Right lung (tissue), 5 donors: Measurements from ENCODE around the gene WNT3A. TPM values are rescaled to one million over a fixed set of nuclear protein-coding genes. Genes with fewer than 3 reads are reported as not detected.
"Not testable (repeated sequence)": the region's sequence is repeated elsewhere in the genome, so short reads cannot be mapped to it uniquely, and the experiment has no call there.

ENCODE experiments used
- DNase-seq, 2 donors: peaks; one replicate each; pipeline ENCODE4 v3.0.0-alpha.2; 2013
- polyA plus RNA-seq, 5 donors: library from polyadenylated mRNA; unstranded; fragments of 120-200 nt; gene quantifications; one replicate each; pipeline versions ENCODE4 v1.2.1 to v1.2.3, GENCODE V29; 2013; ENCODE audit warnings: inconsistent platforms in 1 of 5, low replicate concordance in 1 of 5; ENCODE audit not compliant: insufficient read length in 5 of 5, insufficient read depth in 1 of 5

WNT3A gene
- polyA plus RNA-seq, 5 donors, result 0.05 to 0.06 TPM; not detected in 3

DNA sequence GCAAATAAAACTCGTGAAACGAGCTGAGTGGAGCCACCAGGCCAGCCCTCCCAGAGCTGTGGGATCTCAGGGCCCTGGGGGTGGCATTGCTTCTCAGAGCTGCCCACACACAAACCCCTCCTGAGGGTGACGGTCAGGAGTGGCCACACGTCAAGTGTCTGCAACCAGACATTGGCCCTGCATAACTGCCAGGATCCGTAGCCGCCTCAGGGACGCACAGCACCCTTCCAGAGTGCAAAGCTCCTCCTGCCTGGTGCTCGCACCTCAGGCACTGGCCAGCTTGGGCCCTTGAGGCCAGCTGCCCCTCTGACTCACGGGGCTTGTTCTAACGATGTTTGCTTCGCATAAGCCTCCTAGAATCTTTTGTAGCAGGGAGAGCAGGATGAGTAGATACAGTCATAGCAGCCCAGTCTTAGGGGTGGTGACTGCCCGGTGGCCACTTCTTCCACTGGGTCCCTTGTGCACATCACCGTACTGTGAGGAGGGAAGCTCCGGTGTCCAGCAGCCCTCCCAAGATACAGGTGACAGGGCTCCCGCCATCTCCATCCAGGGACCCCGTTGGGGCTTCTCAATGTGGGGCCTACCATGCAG is 5.0 kb downstream of the WNT3A start:
- no peak for DNase-seq

DNA sequence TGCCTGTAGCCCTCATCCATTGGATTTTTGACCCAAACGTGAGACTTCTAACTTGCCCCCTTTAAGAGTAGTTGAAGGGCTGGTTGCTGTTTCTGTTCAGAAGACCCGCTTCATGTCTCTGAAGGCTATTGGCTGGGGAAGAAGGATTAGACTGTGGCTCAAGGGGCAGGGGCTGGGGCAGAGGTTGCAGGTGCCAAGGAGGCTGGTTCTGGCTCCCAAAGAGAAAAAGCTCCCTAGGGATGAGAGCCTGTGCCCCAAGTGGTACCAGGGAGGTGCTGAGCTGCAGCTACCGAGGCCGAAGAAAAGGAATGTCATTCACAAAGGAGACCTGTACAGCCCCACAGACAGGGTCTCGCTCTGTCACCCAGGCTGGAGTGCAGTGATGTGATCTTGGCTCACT is 5.8 kb downstream of the WNT3A start:
- no peak for DNase-seq

DNA sequence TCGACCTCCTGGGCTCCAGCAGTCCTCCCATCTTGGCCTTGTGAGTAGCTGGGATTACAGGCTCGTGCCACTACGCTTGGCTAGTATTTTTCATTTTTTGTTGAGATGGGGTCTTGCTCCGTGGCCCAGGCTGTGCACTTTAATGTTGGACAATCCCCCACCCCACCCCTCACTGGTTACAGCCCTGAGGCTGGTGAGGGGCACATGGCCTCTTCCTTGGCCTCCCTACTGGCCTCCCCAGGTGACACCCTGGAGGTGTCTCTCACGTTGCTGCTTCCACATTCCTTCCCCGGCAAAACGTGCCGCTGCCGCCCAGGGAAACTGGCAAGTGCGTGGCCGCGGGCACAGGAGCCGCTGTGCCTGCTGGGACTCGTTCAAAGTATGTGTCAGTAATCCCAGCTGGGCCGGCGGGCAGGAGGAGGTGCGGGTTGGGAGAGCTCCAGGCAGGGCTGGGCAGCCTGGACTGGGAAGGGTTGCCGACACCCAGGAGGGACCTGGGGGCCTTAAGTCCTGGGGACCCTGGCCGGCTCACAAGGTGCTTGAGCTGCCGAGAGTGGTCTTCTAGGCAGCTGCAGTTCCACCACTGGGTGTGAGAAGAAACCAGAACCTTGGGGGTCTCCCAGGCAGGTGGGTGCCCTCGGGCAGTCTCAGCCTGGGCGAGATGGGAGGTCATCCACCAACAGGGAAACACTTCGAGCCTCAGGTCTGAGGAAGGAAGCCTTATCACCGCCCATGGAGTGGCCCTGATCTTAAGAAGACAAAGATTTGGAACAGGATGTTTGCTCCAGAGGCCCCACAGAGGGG is 6.5 kb downstream of the WNT3A start:
- DNase-seq, result no peak

DNA sequence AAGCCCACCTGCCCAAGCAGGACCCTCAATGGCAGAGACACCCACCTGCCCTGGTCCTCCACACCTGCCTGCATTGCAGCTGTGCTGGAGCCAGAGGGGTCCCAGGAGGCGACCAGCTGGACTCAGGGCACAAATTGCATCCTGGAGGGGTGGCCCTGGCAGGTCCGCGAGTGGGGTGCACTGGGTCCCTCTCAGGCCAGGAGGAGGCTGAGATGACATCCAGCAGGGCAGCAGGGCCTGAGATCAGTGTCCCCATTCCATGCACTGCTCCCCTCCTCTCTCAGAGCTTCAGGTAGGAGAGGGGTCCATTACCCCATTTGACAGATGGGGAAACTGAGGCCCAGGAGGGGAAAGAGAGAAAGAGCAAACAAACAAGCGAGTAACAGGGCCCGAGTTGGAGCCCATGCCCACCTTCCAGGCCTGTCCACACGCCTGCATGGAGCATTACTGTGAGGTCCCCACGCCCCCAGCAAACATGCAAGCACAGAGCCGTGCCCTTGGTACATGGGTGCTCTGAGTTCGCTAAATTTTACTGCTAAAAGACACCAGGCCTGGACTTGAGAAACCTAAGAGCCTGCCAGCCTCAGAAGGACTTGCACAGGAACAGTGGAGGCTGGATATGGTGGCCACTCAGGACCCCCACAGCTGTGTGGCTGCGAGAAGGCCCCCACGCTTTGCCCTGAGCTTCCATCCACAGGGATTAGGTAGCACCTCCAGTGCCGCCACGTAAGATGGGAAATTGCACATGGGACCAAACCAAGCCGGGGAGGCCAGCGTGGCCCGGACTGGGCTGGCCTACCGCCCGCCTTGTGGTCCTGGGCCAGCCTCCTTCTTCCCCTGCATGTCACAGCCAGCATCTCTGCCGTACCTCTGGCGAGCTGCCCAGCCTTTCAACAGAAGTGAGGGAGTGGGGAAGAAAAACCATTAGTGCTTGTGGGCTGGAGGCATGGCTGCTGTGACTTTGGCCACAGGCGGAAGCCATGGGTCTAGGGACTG is 7.4 kb downstream of the WNT3A start:
- DNase-seq, result no peak

DNA sequence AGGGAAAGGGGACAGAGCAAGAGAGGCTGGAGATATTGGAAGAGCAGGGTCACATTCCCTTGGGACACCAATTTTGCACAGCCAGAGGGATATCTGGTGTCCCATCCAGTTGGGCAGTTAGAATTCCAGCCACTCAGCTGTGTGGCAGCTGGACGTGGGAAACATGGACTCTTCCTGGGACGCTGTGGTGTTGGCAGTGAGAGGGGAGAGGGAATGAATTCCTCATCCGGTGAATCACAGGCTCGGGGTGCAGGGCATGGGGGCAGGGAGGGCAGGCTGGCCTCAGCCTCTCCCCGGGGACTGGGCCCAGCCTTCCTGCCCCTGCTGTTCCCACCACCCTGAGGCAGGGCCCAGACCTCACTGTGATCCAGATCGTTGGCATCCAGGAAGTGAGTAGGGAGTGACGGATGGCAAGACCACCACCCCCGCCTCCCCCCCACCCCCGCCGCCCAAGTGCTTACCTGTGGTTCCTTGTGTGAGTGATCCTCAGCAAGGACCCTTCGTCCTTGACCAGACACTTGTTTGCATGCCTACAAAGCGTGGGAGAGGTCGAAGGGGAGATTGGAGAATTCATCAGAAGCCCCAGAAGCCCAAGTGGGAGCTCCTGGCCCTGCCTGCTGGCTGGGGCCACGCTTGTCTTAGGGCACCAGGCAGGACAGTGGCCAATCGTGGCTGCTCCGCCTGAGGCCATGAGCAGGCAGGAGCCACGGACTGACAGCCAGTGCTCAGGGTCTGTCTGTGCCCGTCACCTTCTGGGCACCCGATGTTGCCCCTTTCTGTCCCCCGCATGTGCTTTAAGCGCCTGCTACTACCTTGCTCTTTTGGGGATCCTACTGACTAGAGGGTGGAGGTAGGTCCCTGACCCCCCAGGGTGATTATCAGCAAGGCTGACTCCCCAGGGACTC is 8.7 kb downstream of the WNT3A start:
- no peak for DNase-seq

DNA sequence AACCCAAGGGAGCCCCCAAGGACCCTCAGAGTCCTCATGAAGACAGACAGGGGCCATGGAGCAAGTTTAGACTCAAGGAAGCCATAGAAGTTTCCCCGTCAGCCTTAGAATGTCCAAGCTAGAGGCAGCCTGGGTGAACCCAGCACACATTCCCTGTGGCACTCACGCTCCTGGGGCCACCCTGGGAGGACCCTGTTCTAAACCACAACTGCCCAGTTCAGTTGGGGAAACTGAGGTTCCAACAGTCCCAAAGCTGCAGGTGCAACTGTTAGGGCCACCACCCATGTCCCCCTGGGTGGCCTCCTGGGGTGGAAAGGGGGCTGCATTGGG is 9.3 kb downstream of the WNT3A start:
- no peak for DNase-seq

DNA sequence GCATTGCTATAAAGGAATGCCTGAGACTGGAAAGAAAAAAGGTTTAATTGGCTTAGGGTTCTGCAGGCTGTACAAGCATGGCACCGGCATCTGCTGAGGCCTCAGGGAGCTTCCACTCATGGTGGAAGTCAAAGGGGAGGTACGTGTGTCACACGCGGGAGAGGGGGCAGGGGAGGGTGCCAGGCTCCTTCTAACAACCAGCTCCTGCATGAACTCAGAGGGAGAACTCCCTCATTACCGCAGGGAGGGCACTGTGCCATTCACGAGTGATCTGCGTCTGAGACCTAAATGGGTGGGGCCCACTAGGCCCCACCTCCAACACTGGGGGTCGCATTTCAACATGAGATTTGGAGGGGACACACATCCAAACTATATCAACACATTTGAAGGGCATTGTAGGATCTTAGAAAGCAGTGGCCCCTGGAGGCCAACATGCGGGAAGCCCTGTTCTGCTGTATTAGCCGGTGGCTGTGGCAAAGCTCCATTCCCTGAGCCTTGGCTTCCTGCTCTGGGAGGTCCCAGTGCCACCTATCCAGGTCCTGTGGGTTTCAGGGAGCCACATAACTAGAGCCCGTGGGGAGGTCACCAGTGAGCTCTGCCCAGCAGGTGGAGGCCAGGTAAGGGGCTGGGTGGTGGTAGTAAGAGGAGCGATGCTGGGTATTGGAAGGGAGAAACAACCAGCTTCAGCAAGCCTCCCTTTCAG is 10.0 kb downstream of the WNT3A start:
- no peak for DNase-seq

DNA sequence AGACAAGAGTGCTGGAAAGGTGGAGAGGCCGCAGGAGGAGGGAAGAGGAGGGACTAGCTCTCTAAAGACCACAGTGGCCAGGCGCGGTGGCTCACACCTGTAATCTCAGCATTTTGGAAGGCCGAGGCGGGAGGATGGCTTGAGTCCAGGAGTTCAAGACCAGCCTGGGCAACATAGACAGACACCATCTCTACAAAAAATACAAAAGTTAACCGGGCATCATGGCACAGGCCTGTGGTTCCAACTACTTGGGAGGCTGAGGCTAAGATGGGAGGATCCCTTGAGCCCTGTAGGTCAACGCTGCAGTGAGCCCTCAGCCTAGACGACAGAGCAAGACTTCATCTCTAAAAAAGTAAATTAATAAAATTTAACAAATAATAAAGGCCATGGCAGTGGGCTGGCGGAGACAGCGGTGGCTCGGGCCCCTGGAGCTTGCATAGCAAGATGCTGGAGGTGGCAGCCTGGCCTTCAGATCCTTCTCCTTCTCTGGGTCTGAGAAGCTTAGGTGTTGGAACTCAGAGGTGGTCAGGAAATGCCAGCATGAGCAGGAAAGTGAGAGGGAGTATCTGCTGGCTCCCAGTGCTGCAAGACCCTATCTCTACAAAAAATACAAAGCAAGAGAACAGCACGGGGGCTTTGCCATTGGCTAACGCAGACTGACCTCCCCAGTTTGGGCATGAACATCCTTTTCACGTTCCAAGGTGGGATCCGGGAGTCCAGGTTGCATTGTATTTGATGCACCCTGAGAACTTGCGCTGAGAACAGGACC is 10.7 kb downstream of the WNT3A start:
- DNase-seq, result no peak

DNA sequence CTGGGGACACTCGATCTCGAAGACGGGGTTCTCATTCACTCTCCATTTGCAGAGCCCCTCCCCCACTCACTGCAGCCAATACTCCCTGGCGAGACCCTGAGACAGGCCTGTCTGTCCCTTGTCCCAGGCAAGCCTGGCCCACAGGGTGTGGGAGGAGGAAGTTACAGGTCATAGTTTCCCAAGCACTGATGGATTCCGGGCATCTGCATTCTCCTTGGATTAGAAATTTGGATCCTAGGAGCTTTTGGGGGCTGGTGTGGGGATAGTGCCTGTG is 11.3 kb downstream of the WNT3A start:
- no peak for DNase-seq

DNA sequence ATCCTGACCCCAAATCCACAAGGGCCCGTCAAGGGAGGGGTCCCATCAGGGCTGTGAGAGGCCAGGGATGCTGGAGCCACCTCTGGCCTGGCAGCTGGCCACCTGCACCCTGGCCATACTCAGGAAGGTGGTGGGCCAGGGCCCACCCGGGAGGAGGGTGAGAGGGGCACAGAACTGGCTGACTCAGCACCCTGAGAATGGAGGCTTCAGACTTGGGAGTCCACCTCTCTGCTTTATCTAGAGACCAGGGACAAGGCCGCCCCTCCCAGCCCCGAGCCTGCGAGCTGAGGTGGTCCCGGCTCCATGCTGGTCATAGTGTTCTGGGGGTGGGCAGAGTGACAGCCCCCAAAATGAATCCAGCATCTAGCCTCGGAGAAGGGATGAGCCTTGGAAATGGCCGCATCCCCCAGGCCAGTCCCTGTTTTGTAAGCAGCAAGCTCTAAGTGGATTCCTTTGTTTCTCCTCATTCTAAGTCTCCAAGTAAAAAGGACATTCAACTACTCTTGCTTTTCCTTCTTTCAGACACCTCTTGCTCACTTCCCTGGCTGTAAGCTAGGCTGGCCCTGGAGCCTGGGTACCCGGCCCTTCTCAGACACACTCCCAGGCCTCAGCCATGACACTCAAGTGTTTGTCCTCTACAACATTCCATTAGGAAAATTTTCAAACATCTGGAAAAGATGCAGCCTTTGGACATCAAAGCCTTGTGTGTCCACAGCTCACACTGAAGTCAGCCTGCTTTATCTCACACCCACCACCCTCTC is 12.3 kb downstream of the WNT3A start:
- DNase-seq, result no peak

DNA sequence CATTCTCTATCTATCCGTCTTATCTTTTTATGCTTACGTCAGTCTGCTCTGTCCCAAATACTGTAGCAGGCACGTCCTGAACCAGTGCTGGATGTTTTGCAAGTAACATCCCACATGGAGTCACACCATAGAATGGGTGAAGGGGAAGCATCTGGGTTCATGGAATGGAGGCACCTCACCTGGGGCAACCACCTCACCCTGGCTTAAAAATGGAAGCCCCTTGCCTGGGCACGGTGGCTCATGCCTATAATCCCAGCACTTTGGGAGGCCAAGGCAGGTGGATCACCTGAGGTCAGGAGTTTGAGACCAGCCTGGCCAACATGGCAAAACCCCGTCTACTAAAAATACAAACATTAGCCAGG is 12.9 kb downstream of the WNT3A start:
- DNase-seq, result not testable (repeated sequence)

DNA sequence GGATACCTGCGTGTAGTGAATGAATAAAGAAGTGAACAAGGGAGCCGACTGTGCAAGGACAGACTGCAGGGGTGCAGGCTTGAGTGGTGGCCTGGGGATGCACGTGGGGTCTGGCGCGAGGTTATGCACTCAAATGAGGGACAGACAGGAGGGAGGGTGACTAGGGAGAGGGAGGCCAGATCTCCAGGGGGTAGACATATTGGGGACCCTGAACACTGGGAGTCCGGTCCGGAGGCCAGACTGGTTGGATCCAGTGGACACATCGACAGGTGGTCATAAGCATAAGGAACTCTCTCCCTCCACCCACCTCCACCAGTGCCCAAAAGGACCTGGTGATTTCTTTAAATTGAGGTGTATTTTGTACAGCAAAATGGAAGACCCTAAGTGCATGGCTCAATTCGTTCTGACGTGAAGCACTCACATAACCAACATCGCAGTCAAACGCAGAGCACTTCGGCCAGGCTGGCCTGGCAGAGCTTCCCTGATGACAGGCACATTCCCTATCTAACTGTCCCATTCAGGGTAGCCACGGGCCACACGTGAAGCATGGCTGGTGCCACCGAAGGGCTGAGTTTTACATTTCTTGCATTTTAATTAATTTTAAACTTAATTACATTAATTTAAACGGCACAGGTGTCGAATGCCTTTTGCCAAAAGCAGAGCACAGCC is 14.0 kb downstream of the WNT3A start:
- DNase-seq, result no peak

DNA sequence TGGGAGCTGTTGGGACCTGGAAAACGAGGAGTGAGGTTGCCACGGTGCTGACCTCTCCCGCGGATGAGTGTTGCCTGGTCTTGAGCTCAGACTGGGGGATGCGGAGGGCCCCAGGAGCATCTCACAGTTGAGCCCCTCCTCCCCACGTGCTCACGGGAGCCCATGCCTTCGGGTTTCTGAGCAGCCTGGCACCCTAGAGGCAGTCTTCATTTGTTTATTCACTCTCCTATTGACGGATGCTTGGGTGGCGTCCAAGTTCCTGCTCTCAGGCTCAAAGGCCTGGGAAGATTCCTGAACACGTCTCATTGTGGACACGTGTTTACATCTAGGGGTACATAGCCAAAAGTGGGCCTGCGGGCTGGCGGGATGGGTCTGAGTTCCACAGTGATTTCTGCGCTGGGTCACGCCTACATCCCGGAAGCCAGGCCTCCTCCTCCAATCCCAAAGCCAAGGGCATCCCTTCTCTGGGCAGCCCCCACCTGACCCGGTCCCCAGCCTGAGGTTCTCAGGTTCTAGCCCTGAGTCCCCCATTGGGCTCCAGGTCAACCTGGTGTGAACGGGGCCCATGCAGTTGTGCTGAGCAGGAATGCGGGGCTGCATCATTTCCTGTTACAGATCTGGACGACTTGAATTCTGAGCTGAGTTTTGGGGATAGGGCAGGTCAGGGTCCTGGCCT is 14.7 kb downstream of the WNT3A start:
- peak in 1 of 2 donors; percentile 17 for DNase-seq

DNA sequence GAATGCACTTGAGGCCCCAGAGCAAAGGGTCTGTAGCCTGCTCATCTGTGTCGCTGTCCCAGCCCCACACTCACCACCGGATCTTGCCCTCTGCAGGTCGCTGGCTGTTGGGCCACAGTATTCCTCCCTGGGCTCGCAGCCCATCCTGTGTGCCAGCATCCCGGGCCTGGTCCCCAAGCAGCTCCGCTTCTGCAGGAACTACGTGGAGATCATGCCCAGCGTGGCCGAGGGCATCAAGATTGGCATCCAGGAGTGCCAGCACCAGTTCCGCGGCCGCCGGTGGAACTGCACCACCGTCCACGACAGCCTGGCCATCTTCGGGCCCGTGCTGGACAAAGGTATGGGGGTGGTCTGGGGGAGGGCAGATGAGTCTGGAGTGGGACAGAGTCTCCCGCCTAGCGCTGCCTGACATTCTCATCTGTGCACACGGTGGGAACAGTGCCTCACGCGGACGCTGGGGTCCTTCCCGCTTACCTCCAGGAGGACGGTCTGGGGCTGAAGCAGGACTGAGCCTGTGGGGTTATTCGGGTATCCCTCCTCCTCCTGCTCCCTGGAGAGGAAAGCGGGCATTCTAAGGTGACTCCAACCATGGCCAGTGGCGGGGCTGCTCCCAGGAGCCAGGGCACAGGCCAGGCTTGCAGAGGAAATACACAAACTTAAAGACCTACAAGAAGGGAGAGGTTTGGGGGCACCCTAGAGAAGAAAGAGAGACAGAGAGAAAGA is 15.9 kb downstream of the WNT3A start:
- DNase-seq, result no peak

DNA sequence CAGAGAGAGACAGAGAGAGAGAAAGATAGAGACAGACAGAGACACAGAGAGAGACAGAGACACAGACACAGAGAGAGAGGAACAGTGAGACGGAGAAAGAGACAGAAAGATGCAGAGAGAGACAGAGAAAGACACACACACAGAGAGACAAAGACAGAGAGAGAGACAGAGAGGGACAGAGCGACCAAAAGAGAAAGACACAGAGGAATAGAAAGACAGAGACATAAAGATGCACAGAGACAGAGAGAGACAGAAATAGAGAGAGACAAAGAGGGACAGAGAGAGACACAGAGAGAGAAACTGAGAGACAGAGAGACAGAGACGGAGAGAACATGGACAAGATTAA is 16.5 kb downstream of the WNT3A start:
- no peak for DNase-seq

DNA sequence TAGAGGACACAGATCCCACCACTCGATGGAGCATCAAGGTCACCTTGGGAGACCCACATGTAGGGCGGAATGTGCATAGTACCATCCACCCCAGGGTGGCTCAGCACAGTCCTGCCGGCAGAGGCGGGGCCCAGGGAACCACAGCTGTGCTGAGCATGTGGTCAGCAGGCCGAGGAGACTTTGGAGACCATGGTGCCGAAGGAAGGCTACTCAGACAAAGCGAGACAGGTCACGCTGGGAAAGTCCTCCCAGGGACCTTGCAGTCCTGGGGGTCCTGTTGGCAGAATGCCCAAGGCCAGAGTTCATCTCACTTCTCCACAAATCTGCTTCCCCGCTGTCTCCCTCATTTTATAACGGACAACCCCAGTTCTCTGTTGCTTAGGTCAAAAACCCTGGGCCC is 22.5 kb downstream of the WNT3A start:
- no peak for DNase-seq

DNA sequence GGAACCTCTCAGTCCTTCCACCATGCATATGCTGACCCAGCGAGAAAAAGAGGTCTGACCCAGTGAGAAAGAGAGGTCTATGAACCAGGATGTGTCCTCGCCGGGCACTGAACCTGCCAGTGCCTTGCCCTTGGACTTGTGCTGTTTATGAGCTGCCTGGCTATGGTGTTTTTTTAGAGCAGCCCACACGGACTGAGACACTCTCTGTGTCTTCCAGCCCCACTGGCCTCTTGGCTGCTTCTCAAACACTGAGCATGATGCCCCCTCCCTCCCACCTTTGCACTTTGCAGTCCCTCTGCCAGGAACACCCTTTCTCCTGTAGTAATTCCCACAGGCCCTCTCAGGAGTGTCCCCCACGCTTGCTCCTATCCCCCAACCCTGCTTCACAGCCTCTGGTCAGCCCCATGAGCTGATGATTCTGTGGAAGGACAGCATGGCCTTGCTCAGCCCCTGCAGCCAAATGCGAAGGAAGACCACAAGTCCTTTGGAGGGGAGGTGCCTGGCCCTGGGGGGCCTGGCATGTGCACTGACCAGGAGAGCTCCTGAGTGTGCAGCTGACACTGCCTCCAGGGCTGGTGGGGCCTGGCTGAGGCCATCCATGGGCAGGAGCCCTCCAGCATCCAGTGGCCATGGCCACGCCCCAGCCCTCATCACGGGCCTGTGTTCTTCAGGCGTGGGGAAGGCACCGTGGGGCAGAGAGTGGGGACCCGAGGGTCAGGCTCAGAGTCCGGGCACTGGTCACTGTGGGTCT is 23.8 kb downstream of the WNT3A start:
- no peak for DNase-seq
